HG02678 (cell line): ENCODE measurements around the gene ZNF740.
"Not testable (repeated sequence)": the region's sequence is repeated elsewhere in the genome, so short reads cannot be mapped to it uniquely, and the experiment has no call there.

Source experiments
- ATAC-seq: cut with Tn5 transposase; IDR thresholded peaks from one replicate; pipeline ENCODE4 v1.9.1; 2021; ENCODE audit warnings: mild to moderate bottlenecking, moderate library complexity; ENCODE audit not compliant: unreplicated experiment

ZNF740 gene

DNA sequence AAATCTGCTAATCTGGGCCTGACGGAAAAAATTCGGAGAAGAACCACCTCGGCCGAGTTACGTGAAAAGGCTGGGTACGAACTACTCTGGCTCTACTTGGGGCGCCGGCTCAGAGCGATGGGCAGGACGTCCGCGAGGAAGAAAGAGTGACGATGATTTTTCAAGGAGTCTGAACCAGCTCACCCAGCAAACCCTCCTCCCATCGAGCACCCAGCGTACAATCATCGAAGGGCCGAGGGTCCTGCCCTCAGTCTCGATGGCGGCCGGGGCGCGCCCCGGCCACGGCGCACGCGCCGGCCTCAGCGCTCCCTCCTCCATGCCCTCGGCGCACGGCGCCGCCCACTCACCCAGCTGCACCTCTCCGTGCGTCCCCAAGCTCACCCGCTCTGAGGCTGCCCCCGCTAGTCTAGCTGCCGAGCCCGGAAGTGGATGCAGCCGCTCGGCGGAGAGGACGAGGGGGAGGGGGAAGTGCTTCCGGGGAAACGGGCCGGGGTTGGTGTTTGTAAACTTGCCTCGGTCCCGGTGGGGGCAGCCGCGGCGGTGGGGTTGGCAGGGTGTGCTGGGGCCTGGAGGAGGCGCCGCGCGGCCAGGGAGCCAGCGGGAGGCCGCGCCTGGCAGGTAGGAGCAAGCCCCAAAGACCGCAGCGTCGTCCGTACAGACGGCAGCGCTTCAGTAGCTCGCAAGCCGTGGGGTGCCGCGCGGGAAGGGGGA is at the start of gene ZNF740, which contains the start of gene CSAD:
Gene ZNF740 (plus strand): TSS at position 503 of the 711 bp plus-strand sequence. CDS start 1,262 bp downstream, outside the sequence.
Gene CSAD (minus strand): TSS at position 706 of the 711 bp plus-strand sequence. CDS start 7,455 bp downstream, outside the sequence.
- ATAC-seq = peak; percentile 94

DNA sequence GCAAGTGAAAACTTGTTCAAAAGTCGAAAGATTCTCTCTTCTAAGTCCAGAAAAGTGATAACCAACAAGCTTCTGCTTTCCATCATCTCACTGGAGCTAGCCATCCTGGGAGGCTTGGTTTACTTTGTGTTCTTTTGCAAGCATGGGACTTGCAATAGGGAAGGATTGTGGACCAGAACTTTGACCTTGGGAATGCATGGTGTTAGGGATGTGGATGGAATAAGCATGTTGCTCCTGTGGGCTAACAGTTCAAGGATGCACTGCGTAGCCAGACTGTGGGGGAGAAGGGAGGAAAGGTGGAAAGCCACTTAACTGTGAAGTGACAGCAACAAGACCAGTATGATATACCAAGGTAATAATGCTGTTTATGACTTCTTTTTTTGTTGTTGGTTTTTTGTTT is 48.7 kb upstream of the ZNF740 start:
- no peak for ATAC-seq

GRCh38 chr12:53133722-53134121 is 46.8 kb upstream of the ZNF740 start:
- ATAC-seq = no peak

DNA sequence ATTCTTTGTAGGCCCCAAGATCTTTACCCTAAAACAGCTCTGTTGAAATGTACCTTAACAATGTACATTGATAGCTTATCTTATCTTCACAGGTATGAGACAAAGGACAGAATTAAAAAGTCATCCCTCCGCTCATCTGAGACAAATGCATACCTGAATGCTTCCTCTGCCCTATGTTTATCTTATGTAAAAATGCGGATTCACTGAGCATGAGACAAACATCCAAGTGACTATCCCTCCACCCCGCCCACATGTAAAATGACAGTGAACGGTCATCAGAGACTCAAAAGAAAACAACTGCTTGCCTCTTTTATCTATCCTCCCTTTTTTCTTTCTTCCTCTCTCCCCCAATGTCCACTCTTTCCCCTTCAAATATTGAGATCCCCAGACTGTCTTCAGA is 37.2 kb upstream of the ZNF740 start:
- no peak for ATAC-seq

GRCh38 chr12:53145383-53146260 is 34.9 kb upstream of the ZNF740 start:
- ATAC-seq = no peak

GRCh38 chr12:53147181-53147580 is 33.3 kb upstream of the ZNF740 start:
- ATAC-seq = no peak

DNA sequence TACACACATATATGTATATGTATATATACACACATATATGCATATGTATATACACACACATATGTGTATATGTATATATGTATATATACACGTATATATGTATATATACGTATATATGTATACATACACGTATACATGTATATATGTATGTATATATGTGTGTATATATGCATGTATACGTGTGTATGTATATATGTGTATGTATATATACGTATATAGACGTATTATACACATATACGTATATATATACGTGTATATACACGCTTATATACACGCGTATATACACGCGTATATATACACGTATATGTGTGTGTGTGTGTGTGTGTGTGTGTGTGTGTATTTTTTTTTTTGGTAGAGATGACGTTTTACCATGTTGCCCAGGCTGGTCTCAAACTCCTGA is 32.9 kb upstream of the ZNF740 start:
- no peak for ATAC-seq

- no peak for ATAC-seq
Measured at GRCh38 chr12:53151039-53151438, 29.5 kb upstream of the ZNF740 start.

DNA sequence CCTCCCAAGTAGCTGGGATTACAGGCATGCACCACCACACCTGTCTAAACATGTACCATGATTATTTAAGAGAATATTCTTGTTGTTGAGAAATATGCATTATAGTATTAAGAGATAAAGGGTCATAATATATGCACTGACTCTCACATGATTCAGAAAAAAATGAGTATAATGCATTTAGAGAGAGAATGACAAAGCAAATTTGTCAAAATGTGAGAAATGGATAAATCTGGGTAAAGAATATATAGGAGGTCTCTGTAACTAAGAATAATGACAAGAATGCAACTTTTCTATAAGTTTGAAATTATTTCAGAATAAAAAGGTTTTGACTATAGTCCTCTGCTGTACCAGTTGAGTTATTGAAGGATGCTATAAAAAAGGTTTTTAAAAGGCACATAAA is 28.1 kb upstream of the ZNF740 start:
- ATAC-seq = no peak

DNA sequence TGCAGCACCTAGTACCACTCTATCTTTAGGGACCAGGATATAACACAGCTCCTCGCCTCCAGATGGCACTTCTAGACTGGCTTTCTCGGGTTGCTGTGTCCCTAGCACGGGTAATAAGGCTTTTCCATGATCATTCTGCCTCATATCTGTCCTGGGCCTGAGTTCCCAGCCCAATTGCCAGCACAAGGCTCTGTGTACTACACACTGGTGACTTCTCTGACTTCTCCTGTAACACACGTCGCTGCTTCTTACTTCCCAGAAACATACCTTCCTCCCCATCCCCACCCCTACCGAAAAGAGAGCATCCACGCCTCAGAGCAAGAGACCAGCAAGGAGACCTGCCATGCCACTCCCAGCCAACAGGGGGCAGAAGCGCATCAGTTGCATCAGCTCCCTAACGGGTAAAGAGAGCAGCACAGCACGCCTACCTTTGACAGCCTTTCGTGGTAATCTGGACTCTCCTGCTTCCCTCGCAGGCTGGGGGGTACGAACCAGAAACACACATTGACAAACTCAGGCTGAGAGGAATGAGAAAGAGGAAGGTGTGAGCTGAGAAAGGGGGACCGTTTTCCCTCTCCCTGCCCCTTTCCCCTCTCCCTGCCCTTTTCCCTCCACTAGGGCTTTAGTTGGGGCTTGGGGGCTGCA is 21.2 kb upstream of the ZNF740 start:
- no peak for ATAC-seq

DNA sequence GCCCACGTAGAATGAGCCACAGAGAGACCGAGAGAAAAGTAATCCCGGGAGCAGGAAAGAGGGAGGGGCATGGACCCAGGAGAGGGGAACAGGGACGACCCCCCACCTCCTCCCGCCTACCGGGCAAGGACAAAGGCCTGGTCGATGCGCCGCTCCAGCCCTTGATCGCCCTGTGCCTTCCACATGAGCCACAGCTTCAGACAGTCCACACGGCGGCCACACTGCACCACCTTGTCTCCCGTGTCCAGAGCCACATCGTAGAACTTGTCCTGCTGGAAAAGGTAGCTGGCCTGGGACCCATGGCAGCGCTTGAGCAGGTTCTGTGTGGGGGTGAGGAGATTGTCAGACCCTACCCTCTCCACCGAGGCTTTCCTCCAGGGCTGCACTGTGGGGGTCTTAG is 20.5 kb upstream of the ZNF740 start:
- no peak for ATAC-seq

DNA sequence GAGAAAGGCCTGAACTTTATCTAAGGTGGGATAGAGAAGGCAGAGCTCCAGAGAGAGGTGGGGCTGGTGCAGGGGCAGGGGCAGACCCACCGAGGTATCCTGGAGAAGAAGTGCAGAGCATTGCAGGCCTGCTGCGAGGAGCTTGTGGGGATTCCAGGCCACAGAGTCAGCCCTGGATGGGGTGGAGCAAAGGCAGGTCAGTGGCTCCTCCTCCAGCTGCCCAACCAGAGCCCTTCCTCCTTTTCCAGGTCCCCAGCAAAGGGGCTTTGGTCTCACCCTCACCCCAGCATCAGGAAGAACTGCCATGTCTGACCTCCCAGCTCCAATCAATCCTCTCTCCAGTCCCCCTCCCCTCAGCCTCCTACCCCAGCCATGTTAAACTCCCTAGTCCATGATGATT is 19.8 kb upstream of the ZNF740 start:
- no peak for ATAC-seq

- ATAC-seq = no peak
Measured at GRCh38 chr12:53161119-53161911, 19.2 kb upstream of the ZNF740 start.

DNA sequence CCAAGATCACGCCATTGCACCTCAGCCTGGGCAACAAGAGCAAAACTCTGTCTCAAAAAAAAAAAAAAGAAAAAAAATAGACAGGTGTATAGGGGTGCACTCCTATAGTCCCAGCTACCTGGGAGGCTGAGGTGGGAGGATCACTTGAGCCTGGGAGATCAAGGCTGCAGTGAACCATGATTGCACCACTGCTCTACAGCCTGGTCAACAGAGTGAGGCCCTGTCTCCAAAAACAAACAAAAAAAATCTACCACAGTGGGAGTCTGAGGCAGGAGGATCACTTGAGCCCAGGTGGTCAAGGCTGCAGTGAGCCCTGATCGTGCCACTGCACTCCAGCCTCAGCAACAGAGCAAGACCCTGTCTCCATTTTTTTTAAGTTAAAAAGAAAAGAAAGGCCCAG is 17.5 kb upstream of the ZNF740 start:
- not testable (repeated sequence) for ATAC-seq

DNA sequence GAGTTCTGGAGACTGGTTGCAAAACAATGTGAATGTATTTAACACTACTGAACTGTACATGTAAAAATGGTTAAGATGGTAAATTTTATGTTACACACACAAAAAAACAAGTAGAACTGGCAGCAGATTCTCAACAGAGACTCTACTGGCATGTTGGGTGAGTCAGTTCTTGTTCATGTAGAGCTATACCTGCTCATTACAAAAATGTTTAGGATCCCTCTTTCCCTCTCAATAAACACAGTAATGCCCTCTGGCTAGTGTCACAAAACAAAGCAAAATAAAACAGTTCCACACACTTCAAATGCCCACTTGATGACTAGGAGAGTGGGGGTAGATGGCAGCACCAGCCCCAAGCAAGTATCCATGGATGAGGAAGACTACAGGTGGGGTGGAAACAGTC is 13.7 kb upstream of the ZNF740 start:
- no peak for ATAC-seq

- ATAC-seq = no peak
Measured at GRCh38 chr12:53169644-53170043, 10.9 kb upstream of the ZNF740 start.

GRCh38 chr12:53170215-53170614 is 10.3 kb upstream of the ZNF740 start:
- no peak for ATAC-seq

DNA sequence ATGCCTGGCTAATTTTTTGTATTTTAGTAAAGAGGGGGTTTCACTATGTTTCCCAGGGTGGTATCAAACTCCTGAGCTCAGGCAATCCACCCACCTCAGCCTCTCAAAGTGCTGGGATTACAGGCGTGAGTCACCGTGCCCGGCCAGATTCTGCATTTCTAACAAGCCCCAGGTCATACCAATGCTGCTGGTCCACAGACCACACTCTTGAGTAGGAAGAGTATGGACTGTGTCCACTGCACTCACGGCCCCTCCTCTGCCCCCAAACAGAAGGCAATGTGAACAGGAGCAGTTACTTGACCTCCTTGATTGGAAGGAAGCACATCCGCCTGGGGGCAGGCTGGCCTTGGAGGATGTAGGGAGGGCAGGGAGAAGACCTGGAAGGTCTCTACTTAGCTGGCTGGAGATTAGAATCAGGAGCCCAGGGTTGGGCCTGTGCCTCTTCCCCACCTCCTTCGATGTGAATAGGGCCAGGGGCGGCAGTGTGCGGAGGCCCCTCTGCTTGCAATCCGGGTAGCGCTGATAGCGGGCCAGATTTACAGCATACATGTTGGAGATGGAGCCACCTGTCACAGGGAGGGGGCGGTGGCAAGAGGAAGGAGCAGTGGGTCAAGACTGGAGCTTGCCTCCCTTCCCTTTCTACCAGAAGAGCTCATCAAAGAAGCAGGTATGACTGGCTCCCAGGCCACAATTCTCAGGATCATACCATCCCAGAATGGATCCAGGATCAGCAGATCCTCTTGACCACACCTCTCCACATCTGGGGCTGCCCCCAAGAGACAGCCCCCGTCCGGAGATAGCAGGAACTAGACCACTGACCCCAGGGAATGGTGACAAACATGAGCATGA is 9.4 kb upstream of the ZNF740 start:
- ATAC-seq = no peak

GRCh38 chr12:53171725-53172329 is 8.7 kb upstream of the ZNF740 start:
- no peak for ATAC-seq
